ENCODE data around the gene EYS.
"Not testable (repeated sequence)": the region's sequence is repeated elsewhere in the genome, so short reads cannot be mapped to it uniquely, and the experiment has no call there.

The EYS gene

GRCh38 chr6:64064919-64065318, 1642.1 kb downstream of the EYS start:
- H3K27me3 ChIP-seq (ENCODE audit: insufficient read depth, low read length) = no peaks in the 10 kb centered on the region
- no peaks in the 10 kb centered on the region for H3K36me3 ChIP-seq (ENCODE audit: insufficient read depth, low read length)

GRCh38 chr6:64062960-64063683, 1643.9 kb downstream of the EYS start:
- H3K9me3 ChIP-seq (ENCODE audit: low read length) = no peaks in the 10 kb centered on the region
- no peak overlapping the region for H2AFZ ChIP-seq (ENCODE audit: low read depth, low read length)
- H3K4me1 ChIP-seq (ENCODE audit: insufficient read depth, low read length) = no peaks in the 10 kb centered on the region
- no peaks in the 10 kb centered on the region for H3K36me3 ChIP-seq (ENCODE audit: insufficient read depth, low read length)
- no peaks in the 10 kb centered on the region for H3K27me3 ChIP-seq (ENCODE audit: insufficient read depth, low read length)
- H3K4me3 ChIP-seq (ENCODE audit: low read length) = no peak overlapping the region

More at GRCh38 chr6:64064919-64065318, 1642.1 kb downstream of the EYS start:
- Histone ChIP-seq H2AFZ (ENCODE audit: low read depth, low read length) (no peak overlapping the region), H3K4me3 (ENCODE audit: low read length) (no peak overlapping the region), H3K9me3 (ENCODE audit: low read length) (no peaks in the 10 kb centered on the region), H3K4me1 (ENCODE audit: insufficient read depth, low read length) (no peaks in the 10 kb centered on the region)

GRCh38 chr6:64054861-64055260, 1652.2 kb downstream of the EYS start:
- Histone ChIP-seq H3K9me3 (ENCODE audit: low read length) (no peaks in the 10 kb centered on the region), H2AFZ (ENCODE audit: low read depth, low read length) (no peak overlapping the region), H3K4me1 (ENCODE audit: insufficient read depth, low read length) (no peaks in the 10 kb centered on the region), H3K4me3 (ENCODE audit: low read length) (no peak overlapping the region), H3K36me3 (ENCODE audit: insufficient read depth, low read length) (no peaks in the 10 kb centered on the region), H3K27me3 (ENCODE audit: insufficient read depth, low read length) (no peaks in the 10 kb centered on the region)

- Histone ChIP-seq H3K4me3 (ENCODE audit: low read length) (no peak overlapping the region), H3K9me3 (ENCODE audit: low read length) (no peaks in the 10 kb centered on the region), H3K4me1 (ENCODE audit: insufficient read depth, low read length) (peaks cover 13% of the 10 kb centered on the region), H3K27me3 (ENCODE audit: insufficient read depth, low read length) (no peaks in the 10 kb centered on the region), H3K36me3 (ENCODE audit: insufficient read depth, low read length) (no peaks in the 10 kb centered on the region), H2AFZ (ENCODE audit: low read depth, low read length) (no peak overlapping the region)
Observed at GRCh38 chr6:64050590-64050989, 1656.4 kb downstream of the EYS start.

- Histone ChIP-seq H3K27me3 (ENCODE audit: insufficient read depth, low read length) (no peaks in the 10 kb centered on the region), H3K4me3 (ENCODE audit: low read length) (no peak overlapping the region)
Observed at GRCh38 chr6:64049736-64050135, 1657.3 kb downstream of the EYS start.

GRCh38 chr6:64046746-64047208, 1660.2 kb downstream of the EYS start:
- no peaks in the 10 kb centered on the region for H3K36me3 ChIP-seq (ENCODE audit: insufficient read depth, low read length)
- no peaks in the 10 kb centered on the region for H3K27me3 ChIP-seq (ENCODE audit: insufficient read depth, low read length)
- H2AFZ ChIP-seq (ENCODE audit: low read depth, low read length) = peak overlapping the region; percentile 37
- no peaks in the 10 kb centered on the region for H3K9me3 ChIP-seq (ENCODE audit: low read length)
- H3K4me1 ChIP-seq (ENCODE audit: insufficient read depth, low read length) = peaks cover 21% of the 10 kb centered on the region
- H3K4me3 ChIP-seq (ENCODE audit: low read length) = no peak overlapping the region

More at GRCh38 chr6:64049736-64050135, 1657.3 kb downstream of the EYS start:
- Histone ChIP-seq H3K4me1 (ENCODE audit: insufficient read depth, low read length) (peaks cover 16% of the 10 kb centered on the region), H3K9me3 (ENCODE audit: low read length) (no peaks in the 10 kb centered on the region), H3K36me3 (ENCODE audit: insufficient read depth, low read length) (no peaks in the 10 kb centered on the region), H2AFZ (ENCODE audit: low read depth, low read length) (no peak overlapping the region)

DNA sequence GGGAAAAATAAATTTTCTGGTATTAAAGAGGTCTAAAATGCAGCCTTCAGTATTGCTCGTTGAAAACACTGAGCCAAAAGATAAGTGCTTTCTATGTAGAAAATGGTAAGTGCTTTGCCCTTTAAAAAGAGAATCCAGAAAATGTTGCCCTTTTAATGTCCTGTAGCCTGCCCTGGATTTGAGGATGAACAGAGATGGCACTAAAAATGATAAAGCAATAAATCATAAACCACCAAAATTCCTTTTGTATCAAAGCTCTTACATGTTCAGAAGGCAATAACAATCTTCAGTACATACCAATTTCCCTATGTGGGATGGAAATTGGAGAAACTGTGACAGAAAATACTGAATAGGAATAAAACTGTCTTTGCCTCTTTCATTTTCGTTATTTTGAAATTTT, 1665.7 kb downstream of the EYS start:
- no peak overlapping the region for H3K4me3 ChIP-seq (ENCODE audit: low read length)
- no peak overlapping the region for H2AFZ ChIP-seq (ENCODE audit: low read depth, low read length)
- H3K9me3 ChIP-seq (ENCODE audit: low read length) = no peaks in the 10 kb centered on the region
- peaks cover 12% of the 10 kb centered on the region for H3K4me1 ChIP-seq (ENCODE audit: insufficient read depth, low read length)
- H3K36me3 ChIP-seq (ENCODE audit: insufficient read depth, low read length) = no peaks in the 10 kb centered on the region
- H3K27me3 ChIP-seq (ENCODE audit: insufficient read depth, low read length) = no peaks in the 10 kb centered on the region

- no peak overlapping the region for H2AFZ ChIP-seq (ENCODE audit: low read depth, low read length)
- H3K27me3 ChIP-seq (ENCODE audit: insufficient read depth, low read length) = no peaks in the 10 kb centered on the region
- no peak overlapping the region for H3K4me3 ChIP-seq (ENCODE audit: low read length)
- H3K4me1 ChIP-seq (ENCODE audit: insufficient read depth, low read length) = peaks cover 9% of the 10 kb centered on the region
- H3K9me3 ChIP-seq (ENCODE audit: low read length) = no peaks in the 10 kb centered on the region
- H3K36me3 ChIP-seq (ENCODE audit: insufficient read depth, low read length) = no peaks in the 10 kb centered on the region
Observed at GRCh38 chr6:64040113-64040512, 1666.9 kb downstream of the EYS start.

DNA sequence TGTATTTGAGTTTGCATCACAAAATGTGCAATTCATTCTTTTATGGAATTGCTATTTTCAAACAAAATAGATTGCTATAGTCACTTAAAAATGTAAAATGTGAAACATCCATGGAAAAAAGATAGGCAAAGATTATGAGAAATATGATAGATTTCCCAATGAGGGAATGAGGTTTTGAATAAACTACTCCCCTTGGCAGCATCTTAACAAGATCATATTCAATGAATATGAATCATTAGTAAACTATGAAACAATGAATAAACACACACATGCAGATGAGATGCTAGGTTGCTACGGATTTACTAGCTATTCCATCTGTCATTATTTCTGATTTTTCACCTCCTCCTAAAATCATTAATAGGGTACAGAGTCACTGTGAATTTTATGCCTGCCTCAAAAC, 1669.6 kb downstream of the EYS start:
- H3K27me3 ChIP-seq (ENCODE audit: insufficient read depth, low read length) = no peaks in the 10 kb centered on the region
- no peaks in the 10 kb centered on the region for H3K9me3 ChIP-seq (ENCODE audit: low read length)
- H3K36me3 ChIP-seq (ENCODE audit: insufficient read depth, low read length) = no peaks in the 10 kb centered on the region
- H3K4me1 ChIP-seq (ENCODE audit: insufficient read depth, low read length) = no peaks in the 10 kb centered on the region
- H2AFZ ChIP-seq (ENCODE audit: low read depth, low read length) = no peak overlapping the region
- no peak overlapping the region for H3K4me3 ChIP-seq (ENCODE audit: low read length)

- Histone ChIP-seq H3K4me3 (ENCODE audit: low read length) (no peak overlapping the region), H3K4me1 (ENCODE audit: insufficient read depth, low read length) (no peaks in the 10 kb centered on the region), H2AFZ (ENCODE audit: low read depth, low read length) (no peak overlapping the region), H3K36me3 (ENCODE audit: insufficient read depth, low read length) (no peaks in the 10 kb centered on the region), H3K27me3 (ENCODE audit: insufficient read depth, low read length) (no peaks in the 10 kb centered on the region), H3K9me3 (ENCODE audit: low read length) (no peaks in the 10 kb centered on the region)
Observed at GRCh38 chr6:64034910-64035655, 1671.9 kb downstream of the EYS start.

- Histone ChIP-seq H3K36me3 (ENCODE audit: insufficient read depth, low read length) (no peaks in the 10 kb centered on the region), H3K9me3 (ENCODE audit: low read length) (no peaks in the 10 kb centered on the region), H3K4me3 (ENCODE audit: low read length) (no peak overlapping the region), H3K4me1 (ENCODE audit: insufficient read depth, low read length) (no peaks in the 10 kb centered on the region), H2AFZ (ENCODE audit: low read depth, low read length) (no peak overlapping the region), H3K27me3 (ENCODE audit: insufficient read depth, low read length) (no peaks in the 10 kb centered on the region)
Observed at GRCh38 chr6:64034291-64034690, 1672.7 kb downstream of the EYS start.

GRCh38 chr6:64030950-64031618, 1675.9 kb downstream of the EYS start:
- H3K4me3 ChIP-seq (ENCODE audit: low read length); H3K9me3 ChIP-seq (ENCODE audit: low read length); H3K27me3 ChIP-seq (ENCODE audit: insufficient read depth, low read length); H2AFZ ChIP-seq (ENCODE audit: low read depth, low read length); H3K36me3 ChIP-seq (ENCODE audit: insufficient read depth, low read length); H3K4me1 ChIP-seq (ENCODE audit: insufficient read depth, low read length): not testable (repeated sequence)

GRCh38 chr6:64023693-64024092, 1683.3 kb downstream of the EYS start:
- Histone ChIP-seq H3K9me3 (ENCODE audit: low read length) (no peaks in the 10 kb centered on the region), H3K27me3 (ENCODE audit: insufficient read depth, low read length) (no peaks in the 10 kb centered on the region), H3K4me3 (ENCODE audit: low read length) (no peak overlapping the region), H3K36me3 (ENCODE audit: insufficient read depth, low read length) (no peaks in the 10 kb centered on the region), H2AFZ (ENCODE audit: low read depth, low read length) (no peak overlapping the region), H3K4me1 (ENCODE audit: insufficient read depth, low read length) (no peaks in the 10 kb centered on the region)
